Activated CD4-positive, alpha-beta memory T cell treated with anti-CD3 and anti-CD28 coated beads for 36 hours (primary cell): ENCODE data around the gene EMC8. TPM values are rescaled to one million over a fixed set of nuclear protein-coding genes. Genes with fewer than 3 reads are reported as not detected.
A peak's percentile ranks its signal among the peaks of the same experiment; 100 is the strongest.
"Not testable (repeated sequence)": the region's sequence is repeated elsewhere in the genome, so short reads cannot be mapped to it uniquely, and the experiment has no call there.

Experiments
- CTCF ChIA-PET: fragments of 350-600 bp; sonication (Branson Sonifier 250); formaldehyde crosslinking; loops from one replicate; lab custom pipeline; 2021; ENCODE audit warnings: antibody characterized with exemption, inconsistent platforms; lab: Charles Lee
- POLR2A ChIA-PET: fragments of 350-600 bp; sonication (Branson Sonifier 250); formaldehyde crosslinking; loops from one replicate; lab custom pipeline; 2021; ENCODE audit warnings: antibody characterized with exemption; lab: Charles Lee
- DNase-seq: peaks from one replicate; pipeline ENCODE4 v3.0.0-alpha.2; 2020
- H3K27ac Mint-ChIP-seq: one replicate; pipeline ENCODE4 v1.8.0; 2021; ENCODE audit warnings: mixed read lengths
- H3K27me3 Mint-ChIP-seq: one replicate; pipeline ENCODE4 v1.8.0; 2021; ENCODE audit warnings: mixed read lengths
- H3K36me3 Mint-ChIP-seq: one replicate; pipeline ENCODE4 v1.8.0; 2021; ENCODE audit warnings: mixed read lengths
- H3K4me1 Mint-ChIP-seq: one replicate; pipeline ENCODE4 v1.8.0; 2021; ENCODE audit warnings: low read depth, mixed read lengths
- H3K4me3 Mint-ChIP-seq: one replicate; pipeline ENCODE4 v1.8.0; 2021; ENCODE audit warnings: mild to moderate bottlenecking, mixed read lengths
- H3K9me3 Mint-ChIP-seq: one replicate; pipeline ENCODE4 v1.8.0; 2021; ENCODE audit warnings: mixed read lengths
- intact Hi-C: fragments of 100-400 bp; cut with micrococcal nuclease; formaldehyde crosslinking; loops from one replicate; pipeline ENCODE4 v1.15.1; 2023
- total RNA-seq, 2 experiments: library from RNA; stranded (reverse); gene quantifications; one replicate each; pipeline ENCODE4 v1.2.3, GENCODE V29; 2021

The EMC8 gene
- total RNA-seq, 2 experiments from 2014 or later, result 27.5 to 27.9 TPM

- intact Hi-C loops, result loop anchor here (1.0 to 2.0 kb wide), 3 partner anchors 73 to 195 kb away; no protein-coding TSS in a partner anchor
- H3K9me3 Mint-ChIP-seq, result no peaks in the 10 kb centered on the region
- peaks cover 5% of the 10 kb centered on the region for H3K4me1 Mint-ChIP-seq
- ChIA-PET CTCF (interaction anchor here (0.6 to 6.9 kb wide), 60 partner anchors 8 to 1629 kb away, joined by 3 to 281 read pairs (median 4); partner anchors contain the start of gene IRF8), POLR2A (interaction anchor here (0.8 to 3.2 kb wide), 3 partner anchors 70 to 167 kb away, joined by 3 to 11 read pairs (median 8); no protein-coding TSS in a partner anchor)
- H3K36me3 Mint-ChIP-seq, result no peaks in the 10 kb centered on the region
- no peak overlapping the region for H3K27ac Mint-ChIP-seq
- H3K4me3 Mint-ChIP-seq, result no peak overlapping the region
- peak; percentile 86 for DNase-seq
- peaks cover 4% of the 10 kb centered on the region for H3K27me3 Mint-ChIP-seq
Observed at GRCh38 chr16:85821390-85822135, 22.2 kb upstream of the EMC8 start.

GRCh38 chr16:85820604-85821372 is 21.4 kb upstream of the EMC8 start:
- POLR2A ChIA-PET, result interaction anchor here (1.7 to 3.2 kb wide), 2 partner anchors 166 to 168 kb away, joined by 8 to 11 read pairs; no protein-coding TSS in a partner anchor
- no peak overlapping the region for H3K4me3 Mint-ChIP-seq
- H3K27me3 Mint-ChIP-seq, result no peaks in the 10 kb centered on the region
- H3K9me3 Mint-ChIP-seq, result no peaks in the 10 kb centered on the region
- H3K27ac Mint-ChIP-seq, result no peak overlapping the region
- intact Hi-C loops, result loop anchor here (1.0 to 2.0 kb wide), 3 partner anchors 74 to 196 kb away; no protein-coding TSS in a partner anchor
- no peaks in the 10 kb centered on the region for H3K36me3 Mint-ChIP-seq
- CTCF ChIA-PET, result interaction anchor here (0.5 to 6.9 kb wide), 48 partner anchors 8 to 1629 kb away, joined by 3 to 281 read pairs (median 4); partner anchors contain the start of gene IRF8
- DNase-seq, result no peak
- H3K4me1 Mint-ChIP-seq, result peaks cover 5% of the 10 kb centered on the region

- no peak overlapping the region for H3K27ac Mint-ChIP-seq
- DNase-seq, result no peak
- POLR2A ChIA-PET, result interaction anchor here (1.0 to 3.2 kb wide), 2 partner anchors 165 to 167 kb away, joined by 3 to 11 read pairs; no protein-coding TSS in a partner anchor
- no peaks in the 10 kb centered on the region for H3K9me3 Mint-ChIP-seq
- no peaks in the 10 kb centered on the region for H3K27me3 Mint-ChIP-seq
- CTCF ChIA-PET, result interaction anchor here (0.5 to 6.9 kb wide), 39 partner anchors 9 to 1790 kb away, joined by 3 to 281 read pairs (median 4); partner anchors contain the start of gene IRF8
- H3K4me1 Mint-ChIP-seq, result peaks cover 5% of the 10 kb centered on the region
- no peaks in the 10 kb centered on the region for H3K36me3 Mint-ChIP-seq
- H3K4me3 Mint-ChIP-seq, result no peak overlapping the region
- intact Hi-C loops, result loop anchor here (2.0 to 5.0 kb wide), 2 partner anchors 75 to 703 kb away; no protein-coding TSS in a partner anchor
Observed at GRCh38 chr16:85819771-85820170, 20.4 kb upstream of the EMC8 start.

- POLR2A ChIA-PET, result interaction anchor here (0.7 to 3.2 kb wide), 3 partner anchors 166 to 169 kb away, joined by 3 to 11 read pairs (median 4); no protein-coding TSS in a partner anchor
Observed at GRCh38 chr16:85819245-85819644, 19.9 kb upstream of the EMC8 start.

GRCh38 chr16:85817195-85817594 is 17.9 kb upstream of the EMC8 start:
- intact Hi-C loops, result loop anchor here (5.0 kb wide), 1 partner anchor 705 kb away; no protein-coding TSS in a partner anchor

More at GRCh38 chr16:85819245-85819644, 19.9 kb upstream of the EMC8 start:
- peak; percentile 91 for DNase-seq
- no peaks in the 10 kb centered on the region for H3K36me3 Mint-ChIP-seq
- CTCF ChIA-PET, result interaction anchor here (0.5 to 6.9 kb wide), 40 partner anchors 8 to 1790 kb away, joined by 3 to 281 read pairs (median 4); partner anchors contain the start of gene IRF8
- H3K4me3 Mint-ChIP-seq, result no peak overlapping the region
- intact Hi-C loops, result loop anchor here (5.0 kb wide), 1 partner anchor 703 kb away; no protein-coding TSS in a partner anchor
- H3K9me3 Mint-ChIP-seq, result no peaks in the 10 kb centered on the region
- peaks cover 5% of the 10 kb centered on the region for H3K4me1 Mint-ChIP-seq
- no peaks in the 10 kb centered on the region for H3K27me3 Mint-ChIP-seq
- H3K27ac Mint-ChIP-seq, result no peak overlapping the region

GRCh38 chr16:85816159-85816558 is 16.8 kb upstream of the EMC8 start:
- DNase-seq, result no peak
- CTCF ChIA-PET, result interaction anchor here (0.6 to 1.4 kb wide), 4 partner anchors 39 to 200 kb away, joined by 3 to 4 read pairs (median 3); no protein-coding TSS in a partner anchor
- intact Hi-C loops, result loop anchor here (5.0 kb wide), 1 partner anchor 706 kb away; no protein-coding TSS in a partner anchor
- H3K36me3 Mint-ChIP-seq, result no peaks in the 10 kb centered on the region
- no peak overlapping the region for H3K4me3 Mint-ChIP-seq
- POLR2A ChIA-PET, result no interaction called here
- no peaks in the 10 kb centered on the region for H3K9me3 Mint-ChIP-seq
- peaks cover 5% of the 10 kb centered on the region for H3K4me1 Mint-ChIP-seq
- peaks cover 3% of the 10 kb centered on the region for H3K27me3 Mint-ChIP-seq
- H3K27ac Mint-ChIP-seq, result no peak overlapping the region

More at GRCh38 chr16:85817195-85817594, 17.9 kb upstream of the EMC8 start:
- H3K4me1 Mint-ChIP-seq, H3K4me3 Mint-ChIP-seq, H3K9me3 Mint-ChIP-seq, DNase-seq, H3K27ac Mint-ChIP-seq, H3K27me3 Mint-ChIP-seq, POLR2A ChIA-PET, H3K36me3 Mint-ChIP-seq: not testable (repeated sequence)
- CTCF ChIA-PET, result interaction anchor here (1.1 kb wide), 1 partner anchor 75 kb away, joined by 3 read pairs; no protein-coding TSS in a partner anchor

- ChIA-PET CTCF (interaction anchor here (0.9 to 1.4 kb wide), 4 partner anchors 8 to 209 kb away, joined by 3 to 8 read pairs (median 4); no protein-coding TSS in a partner anchor), POLR2A (no interaction called here)
- Mint-ChIP-seq H3K27me3 (peaks cover 3% of the 10 kb centered on the region), H3K9me3 (no peaks in the 10 kb centered on the region), H3K36me3 (no peaks in the 10 kb centered on the region), H3K4me3 (no peak overlapping the region), H3K27ac (no peak overlapping the region), H3K4me1 (no peaks in the 10 kb centered on the region)
- intact Hi-C loops, result no loop called here
- DNase-seq, result no peak
Observed at GRCh38 chr16:85812811-85813700, 13.7 kb upstream of the EMC8 start.

GRCh38 chr16:85812031-85812807 is 12.9 kb upstream of the EMC8 start:
- Mint-ChIP-seq H3K4me3 (no peak overlapping the region), H3K27me3 (peaks cover 3% of the 10 kb centered on the region), H3K9me3 (no peaks in the 10 kb centered on the region), H3K4me1 (no peaks in the 10 kb centered on the region), H3K36me3 (no peaks in the 10 kb centered on the region), H3K27ac (no peak overlapping the region)
- intact Hi-C loops, result no loop called here
- CTCF ChIA-PET, result interaction anchor here (0.9 to 2.5 kb wide), 5 partner anchors 7 to 210 kb away, joined by 3 to 9 read pairs (median 5); no protein-coding TSS in a partner anchor
- POLR2A ChIA-PET, result interaction anchor here (0.6 kb wide), 1 partner anchor 508 kb away, joined by 3 read pairs; no protein-coding TSS in a partner anchor
- no peak for DNase-seq

- Mint-ChIP-seq H3K27me3 (peaks cover 3% of the 10 kb centered on the region), H3K9me3 (no peaks in the 10 kb centered on the region), H3K36me3 (peaks cover 12% of the 10 kb centered on the region), H3K4me3 (no peak overlapping the region), H3K27ac (no peak overlapping the region), H3K4me1 (no peaks in the 10 kb centered on the region)
- CTCF ChIA-PET, result interaction anchor here (1.8 to 2.5 kb wide), 2 partner anchors 9 to 11 kb away, joined by 5 to 9 read pairs; no protein-coding TSS in a partner anchor
- POLR2A ChIA-PET, result interaction anchor here (0.6 kb wide), 1 partner anchor 10 kb away, joined by 3 read pairs; no protein-coding TSS in a partner anchor
- intact Hi-C loops, result no loop called here
- DNase-seq, result no peak
Observed at GRCh38 chr16:85810742-85811115, 11.4 kb upstream of the EMC8 start.
